ENCODE data around the gene SRBD1. TPM values are rescaled to one million over a fixed set of nuclear protein-coding genes. Genes with fewer than 3 reads are reported as not detected.

The SRBD1 gene
- polyA plus RNA-seq, 2 of the 4 experiments (the other 2 are of a cell fraction), result 11.0 to 13.7 TPM

DNA sequence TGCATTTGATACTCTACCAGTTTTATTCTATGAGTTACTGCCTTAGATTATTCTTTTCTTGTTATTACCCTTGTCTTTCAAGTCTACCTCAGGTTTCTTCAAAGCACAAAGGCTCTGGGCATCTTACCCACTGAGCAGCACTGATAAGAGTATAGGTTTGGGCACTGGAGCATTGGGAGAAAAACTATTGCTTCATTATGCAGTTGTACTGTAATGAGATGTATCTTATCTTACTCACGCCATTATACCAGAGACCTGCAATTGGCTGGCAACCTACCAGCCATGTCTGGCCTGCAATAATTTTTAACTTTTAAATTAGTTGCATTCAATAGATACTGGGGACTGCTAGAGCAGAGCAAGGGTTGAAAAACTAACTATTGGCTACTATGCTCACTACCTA is 18.9 kb upstream of the SRBD1 start:
- 87% methylated on average over 1 of the region's 1 CpG for WGBS (ENCODE audit: missing lambda C conversion rate)
- ATAC-seq, result no peak
- DNase-seq (ENCODE audit: low read depth in 1 of 2, low spot score in 1 of 2), result no peak
- no peak for FAIRE-seq
- Histone ChIP-seq H3K4me1 (no peaks in the 10 kb centered on the region), H3K27ac (no peak overlapping the region), H3K9me3 (no peaks in the 10 kb centered on the region), H3K4me3 (no peak overlapping the region), H3K4me2 (no peak overlapping the region)
- ChIA-PET POLR2A (no interaction called here), CTCF (interaction anchor here (2.4 kb wide), 1 partner anchor 13 kb away, joined by 8 read pairs; no protein-coding TSS in a partner anchor)
- TF ChIP-seq KDM5A (IDR thresholded peaks at IDR 0.05), result no peak
- TF ChIP-seq MAZ (IDR thresholded peaks at IDR 0.05; ENCODE audit: borderline replicate concordance, low read depth, low read length), result no peak
- TF ChIP-seq CEBPB (IDR thresholded peaks at IDR 0.05), result no peak
- no peak for TF ChIP-seq CHD2 (IDR thresholded peaks at IDR 0.05; ENCODE audit: low read length, partially characterized antibody)
- no peak for TF ChIP-seq PHF8 (IDR thresholded peaks at IDR 0.05; ENCODE audit: borderline replicate concordance, low read depth)
- TF ChIP-seq KDM1A (IDR thresholded peaks at IDR 0.05; ENCODE audit: low read depth), result no peak
- no peak for TF ChIP-seq FOXS1 (CRISPR knock-in tag; IDR thresholded peaks at IDR 0.05)
- TF ChIP-seq POLR2A (IDR thresholded peaks at IDR 0.05; ENCODE audit: low read length), result no peak
- no peak for TF ChIP-seq GATA3 (IDR thresholded peaks at IDR 0.05; ENCODE audit: borderline replicate concordance)
- TF ChIP-seq EHMT2 (IDR thresholded peaks at IDR 0.05; ENCODE audit: low read depth), result no peak
- TF ChIP-seq ZC3H11A (IDR thresholded peaks at IDR 0.05), result no peak

DNA sequence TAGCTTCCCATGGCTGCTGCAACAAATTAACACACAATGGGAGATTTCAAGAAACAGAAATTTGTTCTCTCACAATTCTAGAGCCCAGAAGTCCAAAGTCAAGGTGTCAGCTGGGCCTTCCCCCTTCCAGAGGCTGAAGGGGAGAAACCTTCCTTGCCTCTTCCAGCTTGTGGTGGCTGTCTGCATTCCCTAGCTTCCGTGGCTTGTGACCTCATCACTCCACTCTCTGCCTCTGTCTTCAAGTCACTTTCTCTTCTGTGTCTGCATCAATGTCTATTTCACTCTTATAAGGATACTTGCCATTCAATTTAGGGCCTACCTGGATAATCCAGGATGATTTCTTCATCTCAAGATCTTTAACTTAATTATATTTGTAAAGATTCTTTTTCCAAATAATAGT is 16.8 kb upstream of the SRBD1 start:
- Histone ChIP-seq H3K27ac (no peak overlapping the region), H3K4me2 (no peak overlapping the region), H3K4me1 (no peaks in the 10 kb centered on the region), H3K9me3 (no peaks in the 10 kb centered on the region), H3K4me3 (no peak overlapping the region)
- ChIA-PET CTCF (interaction anchor here (0.9 to 3.4 kb wide), 5 partner anchors 11 to 673 kb away, joined by 3 to 23 read pairs (median 5); no protein-coding TSS in a partner anchor), POLR2A (no interaction called here)
- DNase-seq (ENCODE audit: low read depth in 1 of 2, low spot score in 1 of 2) (no peak), FAIRE-seq (no peak), ATAC-seq (no peak)
- TF ChIP-seq FOSB (CRISPR knock-in tag; IDR thresholded peaks at IDR 0.05) (no peak), MAFK (IDR thresholded peaks at IDR 0.05; ENCODE audit: partially characterized antibody) (no peak), HOXA7 (CRISPR knock-in tag; IDR thresholded peaks at IDR 0.05) (no peak), GATA3 (IDR thresholded peaks at IDR 0.05; ENCODE audit: borderline replicate concordance) (no peak)
- WGBS (ENCODE audit: missing lambda C conversion rate), result 57% methylated on average over 1 of the region's 1 CpG

DNA sequence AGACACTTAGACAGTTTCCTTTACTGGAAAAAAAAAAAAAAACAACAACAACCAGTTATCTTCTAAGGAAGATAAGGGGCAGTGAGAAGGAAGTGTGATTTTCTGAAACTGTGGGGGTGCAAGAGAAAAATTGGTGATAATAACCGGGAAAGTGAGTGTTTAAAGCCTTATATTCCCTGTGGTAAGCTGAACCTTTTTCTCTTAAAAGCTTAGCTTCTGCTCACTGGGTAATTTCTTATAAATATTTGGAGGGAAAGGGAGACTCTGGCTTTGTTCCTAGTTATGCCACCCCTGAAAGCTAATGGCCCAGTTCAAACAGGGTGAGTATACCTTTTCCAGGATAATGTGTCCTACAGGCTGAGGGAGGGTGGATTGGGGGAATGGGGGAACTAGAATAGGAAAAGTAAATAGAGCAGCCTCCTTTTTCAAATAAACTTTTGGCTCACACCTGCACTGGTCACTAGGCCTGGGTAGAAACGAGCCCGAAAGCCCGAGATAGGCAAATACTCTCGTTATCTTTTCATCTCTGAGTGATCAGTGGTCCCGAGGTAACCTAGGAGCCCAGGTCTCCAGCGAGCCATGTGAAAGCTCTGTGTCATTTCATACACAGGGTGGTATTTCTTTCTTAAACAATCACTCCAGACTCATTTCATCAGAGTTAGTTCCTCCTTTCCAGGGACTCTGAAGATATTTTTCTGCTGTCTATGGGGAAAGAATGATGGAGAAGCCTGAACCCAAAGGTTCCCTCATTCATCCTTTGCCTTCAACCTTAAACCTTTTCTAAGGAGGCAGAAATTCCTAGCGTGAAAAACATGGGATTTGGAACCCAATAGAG is 15.5 kb upstream of the SRBD1 start:
- ATAC-seq, result no peak
- 46% methylated on average over 8 of the region's 8 CpGs for WGBS (ENCODE audit: missing lambda C conversion rate)
- H3K4me1 ChIP-seq, result no peaks in the 10 kb centered on the region
- ChIA-PET POLR2A (no interaction called here), CTCF (interaction anchor here (0.6 to 3.4 kb wide), 6 partner anchors 12 to 671 kb away, joined by 3 to 23 read pairs (median 4); no protein-coding TSS in a partner anchor)
- no peak for DNase-seq (ENCODE audit: low read depth in 1 of 2, low spot score in 1 of 2)
- no peaks in the 10 kb centered on the region for H3K9me3 ChIP-seq
- no peak for FAIRE-seq
- H3K27ac ChIP-seq, result no peak overlapping the region
- H3K4me3 ChIP-seq, result no peak overlapping the region
- no peak for TF ChIP-seq HOXB13 (CRISPR knock-in tag; IDR thresholded peaks at IDR 0.05; ENCODE audit: low read depth)
- TF ChIP-seq JUN (IDR thresholded peaks at IDR 0.05), result no peak
- TF ChIP-seq, protein P1, sequence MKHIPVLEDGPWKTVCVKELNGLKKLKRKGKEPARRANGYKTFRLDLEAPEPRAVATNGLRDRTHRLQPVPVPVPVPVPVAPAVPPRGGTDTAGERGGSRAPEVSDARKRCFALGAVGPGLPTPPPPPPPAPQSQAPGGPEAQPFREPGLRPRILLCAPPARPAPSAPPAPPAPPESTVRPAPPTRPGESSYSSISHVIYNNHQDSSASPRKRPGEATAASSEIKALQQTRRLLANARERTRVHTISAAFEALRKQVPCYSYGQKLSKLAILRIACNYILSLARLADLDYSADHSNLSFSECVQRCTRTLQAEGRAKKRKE (CRISPR knock-in tag; IDR thresholded peaks at IDR 0.05; ENCODE audit: low read depth), result no peak
- no peak for TF ChIP-seq HEYL (CRISPR knock-in tag; IDR thresholded peaks at IDR 0.05)
- no peak for TF ChIP-seq MAFK (IDR thresholded peaks at IDR 0.05; ENCODE audit: partially characterized antibody)
- no peak for TF ChIP-seq FOSL2 (IDR thresholded peaks at IDR 0.05)
- no peak for TF ChIP-seq FOSL2 (CRISPR knock-in tag; IDR thresholded peaks at IDR 0.05)
- TF ChIP-seq EHF (CRISPR knock-in tag; IDR thresholded peaks at IDR 0.05), result no peak
- TF ChIP-seq FOXS1 (CRISPR knock-in tag; IDR thresholded peaks at IDR 0.05), result no peak
- TF ChIP-seq ESRRA (IDR thresholded peaks at IDR 0.05; ENCODE audit: borderline replicate concordance, low read length), result no peak
- TF ChIP-seq NR3C1 (IDR thresholded peaks at IDR 0.05), result no peak
- TF ChIP-seq, protein P2, sequence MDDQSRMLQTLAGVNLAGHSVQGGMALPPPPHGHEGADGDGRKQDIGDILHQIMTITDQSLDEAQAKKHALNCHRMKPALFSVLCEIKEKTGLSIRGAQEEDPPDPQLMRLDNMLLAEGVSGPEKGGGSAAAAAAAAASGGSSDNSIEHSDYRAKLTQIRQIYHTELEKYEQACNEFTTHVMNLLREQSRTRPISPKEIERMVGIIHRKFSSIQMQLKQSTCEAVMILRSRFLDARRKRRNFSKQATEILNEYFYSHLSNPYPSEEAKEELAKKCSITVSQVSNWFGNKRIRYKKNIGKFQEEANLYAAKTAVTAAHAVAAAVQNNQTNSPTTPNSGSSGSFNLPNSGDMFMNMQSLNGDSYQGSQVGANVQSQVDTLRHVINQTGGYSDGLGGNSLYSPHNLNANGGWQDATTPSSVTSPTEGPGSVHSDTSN (IDR thresholded peaks at IDR 0.05), result no peak
- no peak for TF ChIP-seq EP300 (IDR thresholded peaks at IDR 0.05)
- no peak for TF ChIP-seq ZSCAN20 (CRISPR knock-in tag; IDR thresholded peaks at IDR 0.05)
- TF ChIP-seq, protein P3, sequence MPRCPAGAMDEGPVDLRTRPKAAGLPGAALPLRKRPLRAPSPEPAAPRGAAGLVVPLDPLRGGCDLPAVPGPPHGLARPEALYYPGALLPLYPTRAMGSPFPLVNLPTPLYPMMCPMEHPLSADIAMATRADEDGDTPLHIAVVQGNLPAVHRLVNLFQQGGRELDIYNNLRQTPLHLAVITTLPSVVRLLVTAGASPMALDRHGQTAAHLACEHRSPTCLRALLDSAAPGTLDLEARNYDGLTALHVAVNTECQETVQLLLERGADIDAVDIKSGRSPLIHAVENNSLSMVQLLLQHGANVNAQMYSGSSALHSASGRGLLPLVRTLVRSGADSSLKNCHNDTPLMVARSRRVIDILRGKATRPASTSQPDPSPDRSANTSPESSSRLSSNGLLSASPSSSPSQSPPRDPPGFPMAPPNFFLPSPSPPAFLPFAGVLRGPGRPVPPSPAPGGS (IDR thresholded peaks at IDR 0.05), result no peak
- TF ChIP-seq, protein P4, sequence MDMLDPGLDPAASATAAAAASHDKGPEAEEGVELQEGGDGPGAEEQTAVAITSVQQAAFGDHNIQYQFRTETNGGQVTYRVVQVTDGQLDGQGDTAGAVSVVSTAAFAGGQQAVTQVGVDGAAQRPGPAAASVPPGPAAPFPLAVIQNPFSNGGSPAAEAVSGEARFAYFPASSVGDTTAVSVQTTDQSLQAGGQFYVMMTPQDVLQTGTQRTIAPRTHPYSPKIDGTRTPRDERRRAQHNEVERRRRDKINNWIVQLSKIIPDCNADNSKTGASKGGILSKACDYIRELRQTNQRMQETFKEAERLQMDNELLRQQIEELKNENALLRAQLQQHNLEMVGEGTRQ (IDR thresholded peaks at IDR 0.05), result no peak
- TF ChIP-seq POLR2A (IDR thresholded peaks at IDR 0.05; ENCODE audit: low read length), result no peak
- TF ChIP-seq MAZ (IDR thresholded peaks at IDR 0.05; ENCODE audit: borderline replicate concordance, low read depth, low read length), result no peak
- TF ChIP-seq HOXB5 (CRISPR knock-in tag; IDR thresholded peaks at IDR 0.05), result no peak
- TF ChIP-seq ZFP36 (IDR thresholded peaks at IDR 0.05; ENCODE audit: borderline replicate concordance, partially characterized antibody), result no peak
- TF ChIP-seq NFE2L2 (conservative IDR thresholded peaks at IDR 0.05; ENCODE audit: low read length), result no peak
- H3K4me2 ChIP-seq, result no peak overlapping the region
